Astrocyte of the spinal cord (primary cell): ENCODE data around the gene TLR10.

ENCODE experiments used
- DNase-seq: peaks from one replicate; pipeline ENCODE4 v3.0.0; 2011; ENCODE audit warnings: low read depth, low spot score
- H3K4me3 ChIP-seq: 2 replicates; pipeline ENCODE4 v1.5.1; 2011; ENCODE audit warnings: low read depth, mild to moderate bottlenecking, low read length, moderate library complexity
- CTCF ChIP-seq: IDR thresholded peaks from 2 replicates; pipeline ENCODE4 v1.5.1; 2012; ENCODE audit warnings: low read depth, mild to moderate bottlenecking, low read length, inconsistent platforms
- in situ Hi-C: cut with HindIII; loops from 2 replicates; pipeline ENCODE4 v1.10.0; 2017; ENCODE audit warnings: low sequenced_read_pairs

TLR10 gene

DNA sequence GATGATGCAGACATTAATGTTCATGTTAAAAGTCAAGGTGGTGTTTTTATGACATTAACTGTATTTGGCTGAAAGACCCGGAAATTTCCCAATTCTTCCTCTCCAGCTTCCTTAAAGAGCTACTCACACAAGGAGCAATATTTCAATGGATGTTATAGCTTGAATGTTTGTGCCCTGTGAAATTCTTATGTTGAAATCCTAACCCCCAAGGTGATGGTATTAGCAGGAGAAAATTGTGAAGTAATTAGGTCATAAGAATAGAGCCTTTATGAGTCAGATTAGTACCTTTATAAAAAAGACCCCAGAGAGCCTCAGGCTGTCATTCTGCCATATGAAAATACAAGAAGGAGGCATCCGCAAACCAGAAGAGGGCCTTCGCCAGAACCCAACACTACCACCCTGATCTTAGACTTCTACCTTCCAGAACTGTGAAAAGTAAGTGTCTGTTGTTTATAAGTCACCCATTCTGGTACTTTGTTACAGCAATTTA is 18.2 kb upstream of the TLR10 start:
- no peak for DNase-seq
- H3K4me3 ChIP-seq, result no peak overlapping the region
- no peak for TF ChIP-seq CTCF
- in situ Hi-C loops, result no loop called here

- in situ Hi-C loops, result no loop called here
- no peak for TF ChIP-seq CTCF
Measured at GRCh38 chr4:38800366-38800765, 17.6 kb upstream of the TLR10 start.

DNA sequence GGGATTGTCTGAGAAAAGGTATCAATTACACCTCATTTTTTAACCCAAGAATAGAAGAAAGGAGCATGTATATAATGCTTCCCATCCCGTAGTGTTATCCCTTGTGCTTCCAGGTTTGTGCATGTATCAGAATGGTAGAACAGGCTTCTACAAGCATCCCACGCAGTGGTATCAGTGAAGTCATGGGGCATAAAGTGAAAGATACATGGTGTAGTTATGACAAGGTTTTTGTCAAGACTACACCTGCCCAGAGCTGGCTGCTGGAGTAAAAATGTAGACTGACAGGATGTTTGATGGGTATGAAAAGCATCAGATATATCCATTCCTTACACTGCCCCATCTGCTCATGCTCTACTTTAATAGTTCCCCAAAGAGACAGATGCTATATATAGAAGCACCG is 12.3 kb upstream of the TLR10 start:
- no peak for TF ChIP-seq CTCF
- in situ Hi-C loops, result no loop called here
- no peak for DNase-seq
- H3K4me3 ChIP-seq, result no peak overlapping the region

More at GRCh38 chr4:38800366-38800765, 17.6 kb upstream of the TLR10 start:
- H3K4me3 ChIP-seq, result no peak overlapping the region
- DNase-seq, result no peak

DNA sequence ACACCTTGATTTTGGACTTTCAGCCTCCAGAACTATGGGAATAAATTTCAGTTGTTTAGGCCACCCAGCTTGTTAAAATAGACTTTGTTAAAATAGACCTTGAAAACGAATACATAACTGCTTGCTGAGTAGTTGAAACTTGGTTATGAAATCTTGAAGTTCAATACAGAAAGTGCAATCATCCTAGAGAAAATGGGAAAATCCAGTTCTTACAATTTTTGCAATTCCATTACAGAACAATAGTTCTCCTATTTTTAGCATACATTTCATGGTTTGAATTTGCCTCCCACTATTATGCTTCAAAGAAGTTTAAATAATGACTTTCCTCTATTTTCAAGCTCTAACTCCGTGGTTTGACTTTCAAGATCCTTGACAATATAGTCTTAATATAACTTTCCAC is 11.3 kb upstream of the TLR10 start:
- DNase-seq, result no peak
- in situ Hi-C loops, result no loop called here
- no peak overlapping the region for H3K4me3 ChIP-seq
- no peak for TF ChIP-seq CTCF

- DNase-seq, result no peak
- in situ Hi-C loops, result no loop called here
Measured at GRCh38 chr4:38791010-38791409, 8.2 kb upstream of the TLR10 start.

DNA sequence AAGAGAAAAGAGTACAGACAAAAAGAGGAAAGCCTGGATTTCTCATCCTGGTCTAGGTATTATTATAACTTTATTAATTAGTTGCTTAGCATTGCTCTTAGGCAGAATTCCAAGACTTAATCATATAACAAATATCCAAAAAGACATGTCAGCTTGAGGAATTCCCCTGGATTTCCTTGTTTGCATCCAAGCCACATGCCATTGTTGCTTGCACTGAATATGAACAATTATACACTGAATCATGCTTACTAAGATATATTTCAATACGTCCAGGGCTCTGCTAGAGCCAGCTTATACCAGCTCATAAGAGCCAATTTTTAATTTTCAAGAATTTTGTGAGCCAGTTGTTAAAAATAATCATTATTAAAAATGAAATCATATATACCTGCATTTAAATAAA is 5.5 kb upstream of the TLR10 start:
- DNase-seq, result no peak
- in situ Hi-C loops, result no loop called here
- no peak for TF ChIP-seq CTCF
- no peak overlapping the region for H3K4me3 ChIP-seq

More at GRCh38 chr4:38791010-38791409, 8.2 kb upstream of the TLR10 start:
- no peak overlapping the region for H3K4me3 ChIP-seq
- no peak for TF ChIP-seq CTCF

DNA sequence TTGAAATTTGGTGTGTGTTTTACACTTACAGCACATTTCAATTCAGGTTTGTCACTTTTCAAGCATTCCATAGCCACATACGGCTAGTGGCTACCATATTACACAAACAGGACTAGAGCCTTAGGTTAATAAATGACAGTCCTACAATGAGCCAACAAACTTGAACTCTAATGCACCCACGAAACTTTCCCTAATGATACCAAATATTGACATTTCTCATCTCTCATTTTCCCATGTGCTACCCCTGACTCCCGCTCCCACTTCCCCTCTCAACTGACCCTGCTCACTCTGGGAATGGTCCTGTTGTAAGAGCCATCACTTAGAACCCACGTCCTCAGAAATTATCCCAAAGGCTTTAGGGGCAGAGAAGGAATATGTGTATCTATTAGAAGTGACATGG is 4.9 kb upstream of the TLR10 start:
- no peak for TF ChIP-seq CTCF
- in situ Hi-C loops, result no loop called here
- DNase-seq, result no peak
- H3K4me3 ChIP-seq, result no peak overlapping the region
